ENCODE results near the gene IQCF6.
"Not testable (repeated sequence)": the region's sequence is repeated elsewhere in the genome, so short reads cannot be mapped to it uniquely, and the experiment has no call there.

Gene IQCF6

DNA sequence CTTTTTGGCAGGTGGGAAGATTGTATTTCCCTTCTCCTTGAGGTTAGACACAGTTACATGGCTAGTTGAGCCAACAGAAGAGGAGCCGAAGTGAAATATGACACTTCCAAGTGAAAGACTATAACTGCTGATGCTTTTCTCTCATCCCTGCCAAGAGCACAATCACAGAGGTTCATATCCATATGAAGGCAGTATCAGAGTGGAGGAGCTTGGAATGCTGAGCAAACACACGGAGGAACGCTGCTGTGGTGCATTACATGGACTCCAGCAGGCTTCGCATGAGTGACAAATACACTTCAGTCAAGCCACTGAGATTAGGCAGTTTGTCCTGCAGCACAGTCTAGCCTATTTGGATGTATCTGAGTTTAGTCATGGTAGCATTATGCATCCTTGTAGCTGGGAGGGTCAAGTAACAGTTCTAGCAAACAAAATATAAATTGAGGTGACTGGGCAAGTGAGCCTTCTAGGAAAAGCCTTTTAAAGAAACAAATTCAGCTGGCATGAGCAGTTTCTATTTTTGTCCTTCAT, 5.4 kb downstream of the IQCF6 start:
- DNase-seq (ENCODE audit: low spot score) = no peak

DNA sequence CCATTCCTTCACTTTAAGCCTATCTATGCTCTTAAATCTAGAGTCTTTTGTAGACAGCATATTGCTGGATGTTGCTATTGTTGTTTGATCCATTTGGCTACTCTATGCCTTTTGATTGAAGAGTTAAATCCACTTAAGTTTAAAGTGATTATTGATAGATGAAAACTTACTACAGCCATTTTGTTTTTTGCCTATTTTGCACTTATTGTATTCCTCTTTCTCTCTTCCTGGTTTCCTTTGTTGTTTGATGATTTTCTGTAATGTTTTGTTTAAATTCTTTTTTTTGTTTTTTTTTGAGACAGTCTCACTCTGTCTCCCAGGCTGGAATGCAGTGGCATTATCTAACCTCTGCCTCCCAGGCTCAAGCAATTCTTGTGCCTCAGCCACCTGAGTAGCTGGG, 19.8 kb downstream of the IQCF6 start:
- no peak for DNase-seq (ENCODE audit: low spot score)

DNA sequence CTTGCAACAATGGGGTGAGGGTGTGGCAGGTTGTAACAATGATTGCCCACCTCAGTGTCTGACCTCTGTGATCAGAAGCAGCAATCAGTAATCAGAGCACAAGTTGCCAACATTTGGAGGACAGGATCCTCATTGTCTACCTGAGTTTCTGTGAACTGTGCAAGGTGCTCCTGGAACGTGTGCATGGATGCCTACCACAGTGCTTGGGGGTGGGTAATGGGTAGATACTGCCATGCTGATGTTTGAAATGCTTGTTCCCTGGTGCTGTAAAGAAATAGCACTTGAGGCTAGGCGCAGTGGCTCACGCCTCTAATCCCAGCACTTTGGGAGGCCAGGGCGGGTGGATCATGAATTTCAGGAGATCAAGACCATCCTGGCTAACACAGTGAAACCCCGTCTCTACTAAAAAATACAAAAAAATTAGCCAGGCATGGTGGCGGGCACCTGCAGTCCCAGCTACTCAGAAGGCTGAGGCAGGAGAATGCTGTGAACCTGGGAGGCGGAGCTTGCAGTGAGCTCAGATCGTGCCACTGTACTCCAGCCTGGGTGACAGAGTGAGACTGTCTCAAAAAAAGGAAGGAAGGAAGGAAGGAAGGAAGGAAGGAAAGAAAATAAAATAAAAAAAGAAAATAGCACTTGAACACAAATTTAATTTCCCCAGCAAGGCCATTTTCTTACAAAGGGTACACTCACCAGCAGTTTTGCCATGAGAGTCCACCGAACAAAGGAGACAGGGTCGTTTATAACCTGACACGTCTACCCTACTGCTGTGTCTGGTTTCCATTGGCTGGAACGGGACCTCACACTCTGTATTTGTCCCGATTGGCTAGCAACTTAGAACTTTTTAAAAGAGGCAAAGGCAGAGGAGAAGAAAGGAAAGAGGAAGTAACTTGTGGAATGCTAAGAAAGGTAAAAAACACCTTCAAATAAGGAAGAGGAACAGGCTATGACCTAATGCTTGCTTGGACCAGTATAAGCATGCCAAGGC, 25.0 kb downstream of the IQCF6 start:
- DNase-seq (ENCODE audit: low spot score) = not testable (repeated sequence)

DNA sequence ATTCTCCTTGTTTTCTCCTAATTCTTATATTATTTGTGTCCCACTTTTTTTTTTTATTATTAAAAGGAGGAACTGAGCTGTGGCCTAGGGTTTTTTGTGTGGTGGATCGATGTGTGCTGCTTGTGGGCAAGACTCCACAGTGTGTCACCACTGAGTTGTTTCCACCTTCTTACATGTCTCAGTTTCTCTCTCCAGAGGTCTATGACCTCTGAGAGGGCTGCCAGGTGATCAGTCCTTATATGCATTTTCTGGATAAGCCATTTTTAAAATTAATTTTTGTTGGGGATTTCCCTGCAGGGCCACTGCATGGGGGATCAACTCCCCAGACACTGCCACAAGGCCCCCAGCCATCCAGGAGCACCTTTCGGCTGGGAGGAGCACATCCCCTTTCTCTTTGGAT, 27.8 kb downstream of the IQCF6 start:
- DNase-seq (ENCODE audit: low spot score) = no peak

DNA sequence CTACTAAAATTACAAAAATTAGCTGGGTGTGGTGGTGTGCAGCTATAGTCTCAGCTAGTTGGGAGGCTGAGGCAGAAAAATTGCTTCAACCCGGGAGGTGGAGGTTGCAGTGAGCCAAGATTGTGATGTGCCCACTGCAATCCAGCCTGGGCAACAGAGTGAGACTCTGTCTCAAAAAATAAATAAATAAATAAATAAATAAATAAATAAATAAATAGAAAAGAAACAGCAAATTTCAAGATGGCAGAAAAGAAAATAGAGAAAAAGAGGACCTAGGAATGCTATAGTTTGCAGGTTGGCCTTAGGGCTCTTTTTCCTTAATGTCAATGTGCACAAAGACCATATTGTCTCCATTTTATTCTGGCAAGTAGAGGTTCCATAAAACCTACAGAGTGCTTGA, 28.2 kb downstream of the IQCF6 start:
- DNase-seq (ENCODE audit: low spot score) = no peak

DNA sequence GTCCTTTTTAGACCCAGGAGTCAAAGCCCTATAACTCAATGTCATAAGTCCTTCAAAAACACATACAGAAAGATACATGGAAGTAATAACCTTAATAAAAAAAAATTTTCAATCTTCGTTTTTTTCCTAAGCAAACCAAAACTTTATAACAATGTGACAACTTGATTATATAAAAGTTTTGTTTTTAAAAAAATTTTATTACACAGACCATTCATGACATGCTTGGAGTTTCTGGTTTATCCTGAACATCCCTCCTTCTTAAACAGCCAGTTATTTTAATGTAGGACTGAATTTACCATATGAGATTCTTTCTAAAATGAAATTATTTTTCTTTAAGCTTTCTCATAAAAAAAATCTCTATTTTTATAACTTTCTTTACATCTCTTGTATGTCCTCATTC, 30.7 kb downstream of the IQCF6 start:
- DNase-seq (ENCODE audit: low spot score) = no peak

DNA sequence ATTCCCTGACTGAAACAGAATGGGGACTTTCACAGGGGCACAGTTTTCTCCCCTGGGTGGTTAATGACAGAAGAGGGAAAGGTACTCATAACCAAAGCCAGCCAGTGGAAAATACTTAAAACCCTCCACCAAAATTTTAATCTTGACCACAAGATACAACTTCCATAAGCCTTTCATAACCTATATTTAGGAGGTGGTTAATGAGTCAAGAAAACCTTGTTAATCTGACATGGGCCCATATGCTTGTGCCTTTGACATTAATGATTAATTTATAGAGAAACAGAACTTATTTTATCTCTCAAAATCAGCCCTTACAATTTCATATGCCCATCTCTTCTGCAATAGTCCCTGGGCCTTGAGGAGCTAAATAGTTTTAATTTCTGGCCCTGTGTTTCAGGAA, 31.2 kb downstream of the IQCF6 start:
- DNase-seq (ENCODE audit: low spot score) = no peak

DNA sequence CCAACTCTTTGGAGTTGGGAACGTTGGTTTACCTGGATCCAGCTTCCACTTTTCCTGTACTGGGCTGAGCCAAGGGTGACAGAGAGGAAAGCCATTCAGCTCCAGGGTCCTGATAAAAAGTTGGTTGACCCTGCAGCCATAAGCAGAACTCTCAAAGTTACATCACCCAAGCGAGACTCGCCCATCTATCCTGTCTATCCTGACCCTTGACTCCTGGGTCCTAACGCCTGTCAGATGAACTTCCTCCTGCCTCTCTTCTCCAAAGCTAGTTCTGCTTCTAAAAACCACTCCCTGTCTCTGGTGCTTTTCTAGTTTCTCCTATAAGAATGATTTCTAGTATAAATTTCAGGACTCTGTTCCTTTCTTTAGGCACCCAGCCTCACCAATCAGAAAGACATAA, 36.1 kb downstream of the IQCF6 start:
- DNase-seq (ENCODE audit: low spot score) = peak; percentile 7

DNA sequence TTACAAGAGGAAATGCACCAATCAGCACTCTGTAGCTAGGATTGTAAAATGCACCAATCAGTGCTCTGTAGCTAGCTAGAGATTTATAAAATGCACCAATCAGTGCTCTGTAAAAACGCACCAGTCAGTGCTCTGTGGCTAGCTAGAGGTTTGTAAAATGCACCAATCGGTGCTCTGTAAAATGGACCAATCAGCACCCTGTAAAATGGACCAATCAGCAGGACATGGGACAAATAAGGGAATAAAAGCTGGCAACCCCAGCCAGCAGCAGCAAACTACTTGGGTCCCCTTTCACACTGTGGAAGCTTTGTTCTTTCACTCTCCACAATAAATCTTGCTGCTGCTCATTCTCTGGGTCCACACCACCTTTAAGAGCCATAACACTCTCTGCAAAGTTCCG, 36.7 kb downstream of the IQCF6 start:
- DNase-seq (ENCODE audit: low spot score) = not testable (repeated sequence)

DNA sequence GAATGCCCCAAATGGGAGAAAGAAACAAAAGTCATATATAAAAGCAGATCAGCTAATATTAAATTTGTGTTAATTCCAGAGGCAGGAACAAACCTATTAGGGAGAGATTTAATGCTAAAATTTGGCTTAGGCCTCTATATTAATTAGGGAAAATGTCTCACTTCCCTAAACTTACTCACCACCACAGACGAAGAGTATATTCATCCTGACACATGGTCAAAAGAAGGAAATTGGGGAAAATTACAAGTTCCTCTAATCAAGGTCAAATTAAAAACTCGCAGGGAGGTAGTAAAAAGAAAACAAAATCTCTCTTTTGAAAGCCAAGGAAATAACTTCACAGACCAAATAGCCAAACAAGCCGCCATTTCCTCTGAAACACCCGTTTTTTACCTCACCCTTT, 39.9 kb downstream of the IQCF6 start:
- no peak for DNase-seq (ENCODE audit: low spot score)

DNA sequence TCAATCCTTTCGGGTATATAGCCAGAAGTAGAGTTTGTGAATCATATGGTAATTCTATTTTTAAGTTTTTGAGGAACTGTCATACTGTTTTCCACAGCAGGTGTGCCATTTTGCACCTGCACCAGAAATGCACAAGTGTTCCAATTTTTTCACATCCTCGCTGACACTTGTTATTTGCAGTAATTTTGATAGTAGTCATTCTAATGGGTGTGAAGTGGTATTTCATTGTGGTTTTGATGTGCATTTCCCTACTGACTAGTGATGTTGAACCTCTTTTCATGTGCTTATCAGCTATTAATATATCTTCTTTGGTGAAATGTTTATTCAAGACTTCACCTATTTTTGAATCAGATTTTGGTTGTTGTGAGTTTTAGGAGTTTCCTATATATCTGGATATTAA, 43.1 kb downstream of the IQCF6 start:
- DNase-seq (ENCODE audit: low spot score) = no peak

DNA sequence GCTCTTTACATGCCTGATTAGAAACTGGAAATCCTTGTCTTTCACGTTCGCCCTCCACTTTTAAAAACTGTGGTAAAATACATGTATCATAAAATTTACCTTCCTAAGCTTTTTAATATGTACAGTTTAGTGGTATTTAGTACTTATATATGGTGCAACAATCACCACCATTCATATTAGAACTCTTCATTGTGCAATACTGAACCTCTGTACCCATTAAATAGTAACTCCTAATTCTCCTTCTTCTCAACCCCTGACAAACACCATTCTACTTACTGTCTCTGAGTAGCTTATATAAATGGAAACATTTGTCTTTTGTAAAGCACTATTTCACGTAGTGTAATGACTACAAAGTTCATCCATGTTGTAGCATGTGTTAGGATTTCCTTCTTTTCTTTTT, 44.0 kb downstream of the IQCF6 start:
- DNase-seq (ENCODE audit: low spot score) = no peak

DNA sequence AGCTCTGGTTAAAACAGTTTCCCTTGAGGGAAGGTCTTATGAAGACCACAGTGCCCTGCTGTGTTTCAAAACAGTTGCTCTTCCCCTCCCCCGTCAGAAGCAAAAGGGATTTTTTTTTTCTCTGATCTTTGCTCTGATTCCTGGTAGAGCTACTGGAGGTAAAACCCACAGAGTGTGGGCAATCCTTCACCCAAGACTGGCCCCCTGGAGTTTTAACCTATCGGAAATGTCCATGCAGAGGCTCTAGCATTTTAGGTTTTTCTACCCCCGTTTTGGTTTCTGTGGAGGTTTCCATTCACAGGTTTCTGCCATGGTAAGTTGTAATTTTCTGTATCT, 44.5 kb downstream of the IQCF6 start:
- DNase-seq (ENCODE audit: low spot score) = no peak

DNA sequence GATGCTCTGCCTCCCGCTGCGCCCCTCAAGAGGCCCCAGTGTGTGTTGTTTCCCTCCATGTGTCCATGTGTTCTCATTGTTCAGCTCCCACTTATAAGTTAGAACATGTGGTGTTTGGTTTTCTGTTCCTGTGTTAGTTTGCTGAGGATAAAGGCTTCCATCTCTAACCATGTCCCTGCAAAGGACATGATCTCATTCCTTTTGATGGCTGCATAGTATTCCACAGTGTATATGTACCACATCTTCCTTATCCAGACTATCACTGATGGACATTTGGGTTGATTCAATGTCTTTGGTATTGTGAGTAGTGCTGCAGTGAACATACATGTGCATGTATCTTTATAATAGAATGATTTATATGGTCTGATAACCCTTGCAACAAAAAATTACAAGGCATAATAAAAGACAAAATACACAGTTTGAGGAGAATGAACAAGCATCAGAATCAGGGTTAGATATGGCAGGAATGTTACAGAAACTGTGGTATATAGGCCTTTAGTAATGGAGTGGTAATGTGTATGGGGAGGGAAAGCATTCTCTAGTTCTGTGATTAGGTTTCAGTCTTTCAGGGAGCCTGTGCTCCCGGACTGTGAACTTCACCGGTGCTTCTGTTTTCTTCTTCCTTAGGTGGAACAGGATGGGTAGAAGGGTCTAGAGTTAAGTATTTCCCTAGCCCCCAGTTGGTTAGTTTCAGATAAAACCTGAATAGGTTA, 45.0 kb downstream of the IQCF6 start:
- no peak for DNase-seq (ENCODE audit: low spot score)

DNA sequence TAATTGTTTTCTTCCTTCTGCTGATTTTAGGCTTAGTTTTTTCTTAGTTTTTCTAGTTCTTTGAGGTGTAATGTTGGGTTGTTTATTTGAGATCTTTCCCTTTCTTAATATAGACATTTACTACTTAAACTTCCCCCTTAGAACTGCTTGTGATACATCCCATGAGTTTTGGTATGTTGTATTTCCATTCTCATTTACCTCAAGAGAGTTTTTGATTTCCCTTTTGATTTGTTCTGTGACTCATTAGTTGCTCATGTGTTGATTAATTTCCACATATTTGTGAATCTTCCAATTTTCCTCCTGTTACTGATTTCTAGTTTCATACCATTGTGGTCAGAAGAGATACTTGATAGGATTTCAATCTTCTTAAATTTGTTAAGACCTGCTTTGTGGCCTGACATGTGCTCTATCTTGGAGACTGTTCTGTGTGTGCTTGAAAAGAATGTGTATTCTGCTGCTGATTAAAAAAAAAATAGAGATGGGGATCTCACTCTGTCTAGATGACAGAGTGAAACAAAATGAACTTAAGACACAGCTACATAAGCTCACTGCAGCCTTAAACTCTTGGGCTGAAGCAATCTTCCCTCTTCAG, 49.9 kb downstream of the IQCF6 start:
- DNase-seq (ENCODE audit: low spot score) = no peak
